H1 (cell line): Measurements from ENCODE around the gene STK39. TPM values are rescaled to one million over a fixed set of nuclear protein-coding genes. Genes with fewer than 3 reads are reported as not detected.

Experiments used
- CTCF ChIA-PET: fragments of 300-600 bp; sonication (Branson Sonifier 250); formaldehyde crosslinking; loops from one replicate; lab custom pipeline; 2021; ENCODE audit not compliant: partially characterized antibody; lab: Charles Lee
- POLR2A ChIA-PET: fragments of 300-600 bp; sonication (Branson Sonifier 250); formaldehyde crosslinking; loops from one replicate; lab custom pipeline; 2021; ENCODE audit warnings: inconsistent platforms; ENCODE audit not compliant: partially characterized antibody; lab: Charles Lee
- DNase-seq, 2 experiments: peaks; one replicate each; pipeline versions ENCODE4 v3.0.0 to v3.0.0-alpha.2; 2010 to 2022; ENCODE audit warnings: low spot score in 2 of 2, low read depth in 1 of 2, mixed read lengths in 1 of 2
- FAIRE-seq: peaks from 2 replicates; lab custom pipeline; 2011; peaks lifted over from hg19 to GRCh38; lab: Jason Lieb, UNC
- H2AFZ ChIP-seq: 2 replicates; pipeline ENCODE4 v1.8.1; 2012; ENCODE audit warnings: low read length, inconsistent platforms
- H2AK5ac ChIP-seq: 2 replicates; pipeline ENCODE4 v1.6.1; 2013; ENCODE audit warnings: low read depth, low read length
- H2BK120ac ChIP-seq: replicated peaks from 2 replicates; pipeline ENCODE3; 2013; ENCODE audit warnings: low read depth, low read length, inconsistent platforms
- H2BK12ac ChIP-seq: 2 replicates; pipeline ENCODE4 v1.6.1; 2013; ENCODE audit warnings: low read depth, low read length
- H2BK15ac ChIP-seq: 2 replicates; pipeline ENCODE4 v1.6.1; 2013; ENCODE audit warnings: low read length
- H2BK20ac ChIP-seq: 2 replicates; pipeline ENCODE4 v1.6.1; 2013; ENCODE audit warnings: low read length
- H2BK5ac ChIP-seq: 2 replicates; pipeline ENCODE4 v1.6.1; 2013; ENCODE audit warnings: low read depth, low read length
- H3K14ac ChIP-seq: 2 replicates; pipeline ENCODE4 v1.6.1; 2013; ENCODE audit warnings: inconsistent platforms; ENCODE audit not compliant: insufficient read length
- H3K18ac ChIP-seq: 2 replicates; pipeline ENCODE4 v1.6.1; 2013; ENCODE audit warnings: low read length; ENCODE audit errors: extremely low read depth
- H3K23ac ChIP-seq: 2 replicates; pipeline ENCODE4 v1.6.1; 2013; ENCODE audit warnings: inconsistent platforms; ENCODE audit not compliant: insufficient read length
- H3K23me2 ChIP-seq: 2 replicates; pipeline ENCODE4 v1.6.1; 2013; ENCODE audit warnings: low read depth, low read length
- H3K27ac ChIP-seq: 2 replicates; pipeline ENCODE4 v1.6.1; 2011; ENCODE audit warnings: low read depth, low read length, inconsistent platforms
- H3K27me3 ChIP-seq, 4 experiments: replicated peaks in 1 of 4; 1 replicate in 1 of 4; 2 replicates in 3 of 4; pipeline versions ENCODE4 v1.6.1 to v1.8.1; 2011 to 2013; ENCODE audit warnings: low read length in 3 of 4, mild to moderate bottlenecking in 3 of 4, inconsistent platforms in 2 of 4, mixed read lengths in 2 of 4, moderate library complexity in 1 of 4; ENCODE audit not compliant: control insufficient read depth in 3 of 4, insufficient read depth in 3 of 4; ENCODE audit errors: extremely low read depth in 1 of 4
- H3K36me3 ChIP-seq, 4 experiments: 2 replicates each; pipeline versions ENCODE4 v1.6.1 to v1.8.1; 2011 to 2013; ENCODE audit warnings: mild to moderate bottlenecking in 4 of 4, low read length in 3 of 4, moderate library complexity in 2 of 4, control low read depth in 1 of 4, inconsistent platforms in 1 of 4; ENCODE audit not compliant: insufficient read depth in 4 of 4, control insufficient read depth in 2 of 4
- H3K4ac ChIP-seq: replicated peaks from 2 replicates; pipeline ENCODE3; 2013; ENCODE audit warnings: low read length, low read depth, mixed read lengths, inconsistent platforms; ENCODE audit not compliant: insufficient read length
- H3K4me1 ChIP-seq, 4 experiments: replicated peaks in 1 of 4; 1 replicate in 1 of 4; 2 replicates in 3 of 4; pipeline versions ENCODE4 v1.6.1 to v1.8.1; 2011 to 2013; ENCODE audit warnings: low read length in 3 of 4, inconsistent platforms in 2 of 4, mixed read lengths in 1 of 4; ENCODE audit not compliant: insufficient read depth in 4 of 4, control insufficient read depth in 3 of 4
- H3K4me2 ChIP-seq, 2 experiments: 2 replicates each; pipeline versions ENCODE4 v1.6.1 to v1.8.1; 2011 to 2013; ENCODE audit warnings: low read depth in 2 of 2, low read length in 2 of 2, control low read depth in 1 of 2, inconsistent platforms in 1 of 2, mild to moderate bottlenecking in 1 of 2; ENCODE audit not compliant: insufficient read depth in 1 of 2
- H3K4me3 ChIP-seq, 4 experiments: fragments of 200-600, 300-600 bp in 1 of 4; sonication (generic), shearing (Covaris generic), sonication (Bioruptor Twin) in 1 of 4; 2 replicates each; pipeline versions ENCODE4 v1.5.1 to v1.8.1; 2011 to 2016; ENCODE audit warnings: low read length in 4 of 4, low read depth in 3 of 4, control low read depth in 2 of 4, inconsistent platforms in 2 of 4, mild to moderate bottlenecking in 2 of 4, mixed read lengths in 1 of 4, moderate library complexity in 1 of 4; ENCODE audit not compliant: insufficient read depth in 2 of 4; ENCODE audit errors: extremely low read depth in 1 of 4
- H3K56ac ChIP-seq: replicated peaks from 2 replicates; pipeline ENCODE3; 2013; ENCODE audit warnings: low read depth, mild to moderate bottlenecking, mixed read lengths, low read length, inconsistent platforms; ENCODE audit not compliant: insufficient read length
- H3K79me1 ChIP-seq: 2 replicates; pipeline ENCODE4 v1.6.1; 2013; ENCODE audit warnings: low read depth, low read length, control low read depth
- H3K79me2 ChIP-seq, 2 experiments: 2 replicates each; pipeline versions ENCODE4 v1.6.1 to v1.8.1; 2012 to 2013; ENCODE audit warnings: low read length in 2 of 2, mild to moderate bottlenecking in 2 of 2, inconsistent platforms in 1 of 2; ENCODE audit not compliant: insufficient read depth in 2 of 2, control insufficient read depth in 1 of 2
- H3K9ac ChIP-seq, 4 experiments: replicated peaks in 1 of 4; 1 replicate in 1 of 4; 2 replicates in 3 of 4; pipeline versions ENCODE4 v1.6.1 to v1.8.1; 2011 to 2013; ENCODE audit warnings: low read depth in 3 of 4, low read length in 3 of 4, control low read depth in 2 of 4, mild to moderate bottlenecking in 2 of 4, moderate library complexity in 2 of 4, inconsistent platforms in 1 of 4; ENCODE audit errors: extremely low read depth in 1 of 4
- H3K9me3 ChIP-seq, 2 experiments: 2 replicates each; pipeline versions ENCODE4 v1.6.1 to v1.8.1; 2012 to 2013; ENCODE audit warnings: mild to moderate bottlenecking in 2 of 2, moderate library complexity in 2 of 2, control low read depth in 1 of 2, inconsistent platforms in 1 of 2, low read depth in 1 of 2, low read length in 1 of 2, mixed read lengths in 1 of 2; ENCODE audit not compliant: insufficient read depth in 2 of 2
- H4K20me1 ChIP-seq, 2 experiments: replicated peaks in 1 of 2; 2 replicates each; pipeline versions ENCODE3 to v1.8.1; 2011 to 2013; ENCODE audit warnings: inconsistent platforms in 2 of 2, low read length in 2 of 2, mild to moderate bottlenecking in 1 of 2; ENCODE audit not compliant: insufficient read depth in 2 of 2, control insufficient read depth in 1 of 2
- H4K5ac ChIP-seq: 2 replicates; pipeline ENCODE4 v1.6.1; 2013; ENCODE audit warnings: low read length, low read depth, mixed read lengths, inconsistent platforms; ENCODE audit not compliant: insufficient read length
- H4K8ac ChIP-seq: 2 replicates; pipeline ENCODE4 v1.8.0; 2013; ENCODE audit warnings: mild to moderate bottlenecking, moderate library complexity, low read length, inconsistent platforms; ENCODE audit not compliant: insufficient read depth; ENCODE audit errors: extremely low read depth
- H4K91ac ChIP-seq: replicated peaks from 2 replicates; pipeline ENCODE3; 2013; ENCODE audit warnings: low read length, mixed read lengths, inconsistent platforms; ENCODE audit not compliant: insufficient read length
- MAX ChIP-seq: IDR thresholded peaks from 2 replicates; pipeline ENCODE4 v1.6.1; 2012; ENCODE audit warnings: inconsistent platforms
- RAD21 ChIP-seq, 2 experiments: IDR thresholded peaks in 1 of 2; conservative IDR thresholded peaks in 1 of 2; 2 replicates each; pipeline ENCODE4 v1.6.1; 2011; ENCODE audit warnings: low read depth in 2 of 2, low read length in 2 of 2, improper control_type of control experiment in 1 of 2, inconsistent platforms in 1 of 2, mild to moderate bottlenecking in 1 of 2, moderate library complexity in 1 of 2
- SRF ChIP-seq: IDR thresholded peaks from 2 replicates; pipeline ENCODE4 v1.6.1; 2011; ENCODE audit warnings: mild to moderate bottlenecking, low read depth, low read length, moderate library complexity
- YY1 ChIP-seq: IDR thresholded peaks from 2 replicates; pipeline ENCODE4 v1.6.1; 2011; ENCODE audit warnings: low read depth, mild to moderate bottlenecking, low read length
- WGBS, 2 experiments: shearing (Covaris generic) in 1 of 2; methylation state at CpG; one replicate each; pipeline versions ENCODE4 v1.1.6 to v1.1.7; 2013 to 2015; ENCODE audit warnings: low lambda C conversion rate in 2 of 2, mixed read lengths in 2 of 2, inconsistent platforms in 1 of 2, low coverage in 1 of 2, missing lambda C conversion rate in 1 of 2; ENCODE audit not compliant: insufficient replicate concordance in 2 of 2, insufficient coverage in 1 of 2, insufficient read length in 1 of 2; ENCODE audit errors: extremely low coverage in 1 of 2, missing lambda C conversion rate in 1 of 2; 5-methylcytosine and 5-hydroxymethylcytosine counted together
- polyA plus RNA-seq, 7 experiments: library from polyadenylated mRNA; depleted of rRNA in 3 of 7; stranded (reverse) in 5 of 7; unstranded in 2 of 7; fragments of >200 nt in 5 of 7; fragments of 200-250 nt in 2 of 7; gene quantifications; 1 replicate in 5 of 7; 2 replicates in 1 of 7; 4 replicates in 1 of 7; pipeline versions ENCODE4 v1.2.1 to v1.2.3, GENCODE V29; 2011 to 2013; ENCODE audit warnings: missing spikeins in 2 of 7, mixed read lengths in 2 of 7
- total RNA-seq: library from RNA; stranded (reverse); fragmentation: NEBNext Ultra II Directional; extraction: Animal tissue kit (Norgen Biotek cat#: 25700); gene quantifications from 2 replicates; pipeline ENCODE4 v1.2.1, GENCODE V29; 2021

STK39 gene
- total and polyA plus RNA-seq, 2 of the 8 experiments (the other 6 are each of a cell fraction or from before 2014, with no cell fraction given): 13.7 to 23.8 TPM

DNA sequence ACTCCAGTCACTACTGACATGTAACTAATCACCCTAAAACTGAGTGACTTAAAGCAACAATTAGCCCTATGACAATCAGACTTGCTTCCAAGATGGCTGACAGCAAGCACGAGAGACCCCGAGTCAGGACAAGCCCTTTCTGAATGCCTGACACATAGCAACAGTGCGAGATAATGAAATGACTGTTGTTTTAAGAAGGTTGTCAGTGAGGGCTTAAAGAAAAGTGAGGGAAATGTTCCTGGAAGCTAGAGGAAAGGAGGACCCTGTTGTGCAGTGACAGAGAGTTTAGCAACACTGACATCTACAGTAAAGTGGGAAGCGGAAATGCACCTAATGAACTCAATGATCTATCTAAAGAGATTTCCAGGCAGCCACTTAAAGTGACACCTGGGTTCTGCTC is 163.1 kb downstream of the STK39 start:
- Histone ChIP-seq H3K27ac (no peak overlapping the region), H2AK5ac (no peak overlapping the region), H3K4me2 (no peak overlapping the region), H4K91ac (no peak overlapping the region), H3K4me3 (no peak overlapping the region), H2AFZ (no peak overlapping the region), H2BK5ac (no peak overlapping the region), H3K9ac (no peak overlapping the region), H3K79me2 (no peaks in the 10 kb centered on the region), H2BK15ac (no peak overlapping the region), H3K56ac (no peak overlapping the region), H3K18ac (no peak overlapping the region), H3K14ac (no peak overlapping the region), H2BK120ac (no peak overlapping the region), H3K4ac (no peak overlapping the region), H2BK20ac (no peak overlapping the region), H4K5ac (no peak overlapping the region), H2BK12ac (no peak overlapping the region), H3K9me3 (no peaks in the 10 kb centered on the region; a peak in 1 of 4 replicates), H3K23ac (no peak overlapping the region), H4K20me1 (no peaks in the 10 kb centered on the region), H4K8ac (no peak overlapping the region), H3K36me3 (no peaks in the 10 kb centered on the region), H3K23me2 (no peaks in the 10 kb centered on the region), H3K4me1 (no peaks in the 10 kb centered on the region), H3K79me1 (no peaks in the 10 kb centered on the region), H3K27me3 (no peaks in the 10 kb centered on the region)
- POLR2A ChIA-PET: interaction anchor here (1.3 kb wide), 1 partner anchor 34 kb away, joined by 3 read pairs; no protein-coding TSS in a partner anchor
- 94% methylated on average over 4 of the region's 4 CpGs; no CpG with 5 or more reads in 1 of the 2 experiments for WGBS, 2 experiments
- FAIRE-seq: no peak
- DNase-seq: no peak
- CTCF ChIA-PET: interaction anchor here (2.0 to 5.0 kb wide), 2 partner anchors 19 to 35 kb away, joined by 6 to 32 read pairs; no protein-coding TSS in a partner anchor
- peak; percentile 71; the same call in 1 of the 2 replicates for TF ChIP-seq YY1
- no peak for TF ChIP-seq SRF
- TF ChIP-seq MAX: no peak
- TF ChIP-seq RAD21 (IDR thresholded peaks at IDR 0.05 in 1 of 2, conservative IDR thresholded peaks at IDR 0.05 in 1 of 2; ENCODE audit: low read depth in 2 of 2, low read length in 2 of 2): peak; percentile 13 to 31; a peak in 2 of 4 replicates
